ENCODE data around the gene PPP4C. TPM values are rescaled to one million over a fixed set of nuclear protein-coding genes. Genes with fewer than 3 reads are reported as not detected.

The PPP4C gene
- total and polyA plus RNA-seq, 3 experiments from 2014 or later, result 137 to 201 (median 149) TPM

DNA sequence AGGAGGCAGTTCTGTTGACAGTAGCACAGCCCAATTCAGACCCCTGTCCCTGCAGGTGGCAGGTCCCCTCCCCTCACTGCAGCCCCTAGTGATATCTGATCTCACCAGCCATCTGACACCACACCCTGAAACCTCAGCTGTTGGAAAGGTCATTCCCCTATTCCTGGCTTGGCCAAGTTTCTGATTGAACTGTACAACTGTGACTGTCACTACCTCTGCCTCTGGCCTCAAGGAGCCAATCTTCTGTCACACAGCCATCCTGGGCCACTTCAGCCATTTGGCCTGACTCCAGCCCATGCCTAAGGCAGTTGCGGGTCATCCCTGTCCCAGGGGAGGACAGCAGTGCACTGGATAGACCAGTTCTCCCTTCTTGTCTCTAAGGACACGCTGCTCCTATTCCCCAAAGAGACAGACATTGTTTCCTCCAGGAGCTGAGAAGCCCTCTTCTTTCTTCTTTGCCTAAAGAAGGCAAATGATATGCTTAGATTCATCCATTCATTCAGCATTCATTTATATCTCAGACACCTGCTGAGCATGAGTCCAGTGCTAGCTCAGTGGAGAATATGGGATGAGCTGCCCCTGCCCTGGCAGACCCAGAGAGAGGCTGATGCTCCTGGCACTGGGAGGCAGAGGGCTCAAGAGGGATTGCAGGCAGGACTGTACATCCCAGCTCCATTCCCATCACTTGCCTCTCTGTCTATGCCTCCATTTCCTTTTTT is 14.8 kb upstream of the PPP4C start:
- H3K4me3 Mint-ChIP-seq, result peak overlapping the region in 2 of 7 donors; percentile 24 to 65

DNA sequence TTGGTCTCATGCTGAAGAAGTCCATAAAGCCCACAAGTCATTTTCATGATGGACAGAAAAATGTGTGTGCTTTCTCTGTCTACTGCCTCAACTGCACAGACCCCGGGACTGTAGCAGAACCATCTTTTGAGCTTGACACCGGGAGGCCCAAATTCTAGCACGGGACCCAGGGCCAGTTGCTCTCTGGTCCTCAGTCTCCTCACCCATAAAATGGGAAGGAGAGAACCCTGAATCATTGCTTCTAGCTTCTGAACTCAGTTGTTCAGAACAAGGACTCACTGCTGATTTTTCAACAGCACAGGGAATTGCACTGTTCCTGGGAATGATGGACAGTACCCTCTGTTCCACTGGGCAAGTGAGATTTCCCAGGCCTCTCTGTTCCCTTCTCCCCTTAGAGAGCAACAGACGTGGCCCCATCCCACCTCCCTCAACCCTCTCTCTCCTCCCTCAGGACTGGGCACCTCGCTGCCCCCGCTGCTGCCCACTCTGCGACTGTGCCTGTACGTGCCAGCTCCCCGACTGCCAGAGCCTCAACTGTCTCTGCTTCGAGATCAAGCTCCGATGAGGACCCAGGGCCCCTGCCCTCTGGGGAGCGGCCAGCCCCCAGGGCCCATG is 12.4 kb upstream of the PPP4C start:
- H3K4me1 ChIP-seq (ENCODE audit: insufficient read depth, low read length), result peaks cover 29% of the 10 kb centered on the region

More for the DNA sequence above, 14.8 kb upstream of the PPP4C start:
- peaks cover 9% of the 10 kb centered on the region for H3K4me1 ChIP-seq (ENCODE audit: insufficient read depth, low read length)
- no peak overlapping the region for H3K27ac ChIP-seq (ENCODE audit: low read depth, low read length)
- no peaks in the 10 kb centered on the region for H3K36me3 ChIP-seq (ENCODE audit: insufficient read depth, low read length)
- H3K27me3 Mint-ChIP-seq, result peaks cover 0 to 3% of the 10 kb centered on the region in 2 donors
- H3K27ac Mint-ChIP-seq, result peak overlapping the region in 3 of 8 donors; percentile 17 to 63 (median 43)
- H3K4me1 Mint-ChIP-seq, result peaks cover 4 to 10% (median 8%) of the 10 kb centered on the region in 3 donors
- no peaks in the 10 kb centered on the region for H3K27me3 ChIP-seq (ENCODE audit: insufficient read depth, low read length, poor library complexity, severe bottlenecking)
- DNase-seq, result no peak
- POLR2A ChIA-PET, result interaction anchor here (0.6 kb wide), 1 partner anchor 31 kb away, joined by 5 read pairs; the partner anchor contains the start of gene TBX6
- no peak overlapping the region for H3K4me3 ChIP-seq (ENCODE audit: low read length)
- CTCF ChIA-PET, result interaction anchor here (1.1 kb wide), 1 partner anchor 29 kb away, joined by 4 read pairs; no protein-coding TSS in a partner anchor
- no peaks in the 10 kb centered on the region for H3K9me3 ChIP-seq (ENCODE audit: low read length)
- peaks cover 0 to 17% (median 0%) of the 10 kb centered on the region in 3 donors for H3K36me3 Mint-ChIP-seq
- no peaks in the 10 kb centered on the region for H3K9me3 Mint-ChIP-seq

DNA sequence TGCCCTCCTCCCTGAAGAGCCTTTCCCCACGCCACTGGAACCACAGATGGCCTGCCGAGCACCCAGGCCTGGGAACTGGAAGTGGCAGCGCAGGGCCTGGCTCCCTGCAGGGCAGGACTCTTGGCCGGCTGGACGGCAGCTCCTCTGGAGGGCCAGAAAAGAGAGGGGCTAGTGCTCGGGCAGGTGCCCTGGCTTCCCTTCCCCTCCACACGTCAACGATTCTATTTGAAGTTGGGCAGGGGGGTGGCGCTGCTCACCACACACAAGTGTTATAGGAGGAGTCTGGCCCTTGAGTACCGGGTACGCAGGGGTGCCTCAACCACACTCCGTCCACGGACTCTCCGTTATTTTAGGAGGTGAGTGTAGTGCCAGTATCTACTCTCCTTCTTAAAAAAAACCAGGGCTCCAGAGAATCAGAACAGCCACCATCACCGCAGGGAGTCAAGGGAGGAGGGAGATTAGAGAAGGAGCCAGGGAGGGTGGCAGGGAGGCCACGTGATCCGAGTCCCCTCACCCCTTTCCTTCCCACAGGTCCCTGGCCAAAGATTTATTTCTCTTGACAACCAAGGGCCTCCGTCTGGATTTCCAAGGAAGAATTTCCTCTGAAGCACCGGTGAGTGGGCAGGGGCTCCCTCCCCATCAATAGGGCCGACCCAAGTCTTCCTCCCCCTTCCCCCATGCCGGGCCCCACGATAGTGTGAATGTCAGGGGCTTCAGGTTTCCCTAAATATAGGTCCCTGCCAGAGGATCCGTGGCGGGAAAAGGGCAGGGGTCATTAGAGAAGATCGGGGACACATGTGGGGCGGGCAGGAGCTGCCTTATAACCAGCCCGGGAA is 11.7 kb upstream of the PPP4C start:
- peaks cover 24% of the 10 kb centered on the region for H3K36me3 ChIP-seq (ENCODE audit: insufficient read depth, low read length)
- H3K36me3 Mint-ChIP-seq, result peaks cover 3 to 45% (median 8%) of the 10 kb centered on the region in 3 donors

More for the DNA sequence above, 12.4 kb upstream of the PPP4C start:
- Mint-ChIP-seq H3K4me1 (peaks cover 19 to 27% (median 27%) of the 10 kb centered on the region in 3 donors), H3K9me3 (no peaks in the 10 kb centered on the region), H3K36me3 (peaks cover 0 to 38% (median 2%) of the 10 kb centered on the region in 3 donors), H3K27me3 (peaks cover 0 to 3% of the 10 kb centered on the region in 2 donors), H3K27ac (peak overlapping the region; percentile 23 to 99 (median 99)), H3K4me3 (peak overlapping the region in 6 of 7 donors; percentile 97 to 100 (median 99))
- no peak for DNase-seq
- H3K36me3 ChIP-seq (ENCODE audit: insufficient read depth, low read length), result peaks cover 17% of the 10 kb centered on the region
- peak overlapping the region; percentile 91 for H3K27ac ChIP-seq (ENCODE audit: low read depth, low read length)
- ChIA-PET CTCF (interaction anchor here (0.7 to 1.5 kb wide), 9 partner anchors 8 to 372 kb away, joined by 3 to 10 read pairs (median 3); partner anchors contain the start of genes TBX6 and TLCD3B), POLR2A (interaction anchor here (0.5 to 7.1 kb wide), 3 partner anchors 20 to 259 kb away, joined by 3 to 89 read pairs (median 3); partner anchors contain the start of genes TBX6 and YPEL3)
- peak overlapping the region; percentile 85 for H3K4me3 ChIP-seq (ENCODE audit: low read length)
- H3K27me3 ChIP-seq (ENCODE audit: insufficient read depth, low read length, poor library complexity, severe bottlenecking), result no peaks in the 10 kb centered on the region
- H3K9me3 ChIP-seq (ENCODE audit: low read length), result no peaks in the 10 kb centered on the region

DNA sequence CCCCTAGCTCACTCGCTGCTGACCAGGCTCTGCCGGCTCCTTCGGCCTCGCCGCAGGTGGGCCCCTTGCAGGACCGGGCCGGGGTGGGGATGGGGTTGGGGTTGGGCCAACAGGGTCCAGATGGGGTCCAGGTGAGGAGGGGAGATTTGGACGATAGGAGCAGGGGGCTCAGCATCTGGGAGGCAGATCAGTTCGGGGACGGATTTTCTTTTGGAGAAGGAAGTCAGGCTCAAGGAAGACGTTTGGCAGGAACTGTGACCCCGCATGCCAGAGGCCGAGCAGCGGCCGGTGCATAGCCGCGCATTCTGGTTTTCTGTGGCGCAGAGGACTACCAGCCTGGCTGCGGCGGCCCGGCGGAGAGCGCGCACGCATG is 11.1 kb upstream of the PPP4C start:
- H3K4me1 ChIP-seq (ENCODE audit: insufficient read depth, low read length), result peaks cover 41% of the 10 kb centered on the region
- H3K4me3 ChIP-seq (ENCODE audit: low read length), result peak overlapping the region; percentile 85
- peaks cover 29 to 40% (median 35%) of the 10 kb centered on the region in 3 donors for H3K4me1 Mint-ChIP-seq
- peaks cover 3 to 51% (median 8%) of the 10 kb centered on the region in 3 donors for H3K36me3 Mint-ChIP-seq
- H3K27me3 Mint-ChIP-seq, result peaks cover 0 to 3% of the 10 kb centered on the region in 2 donors
- peak overlapping the region; percentile 92 to 99 (median 98) for H3K27ac Mint-ChIP-seq
- no peaks in the 10 kb centered on the region for H3K27me3 ChIP-seq (ENCODE audit: insufficient read depth, low read length, poor library complexity, severe bottlenecking)
- no peaks in the 10 kb centered on the region for H3K9me3 ChIP-seq (ENCODE audit: low read length)
- peaks cover 30% of the 10 kb centered on the region for H3K36me3 ChIP-seq (ENCODE audit: insufficient read depth, low read length)
- peak overlapping the region; percentile 92 to 100 (median 99) for H3K4me3 Mint-ChIP-seq
- ChIA-PET CTCF (interaction anchor here (1.0 to 3.8 kb wide), 6 partner anchors 24 to 120 kb away, joined by 3 to 41 read pairs (median 3); partner anchors contain the start of genes TBX6 and YPEL3), POLR2A (interaction anchor here (0.6 to 7.1 kb wide), 15 partner anchors 8 to 586 kb away, joined by 3 to 89 read pairs (median 11); partner anchors contain the start of genes CORO1A, PPP4C, PRR14 and SEPTIN1)
- H3K27ac ChIP-seq (ENCODE audit: low read depth, low read length), result peak overlapping the region; percentile 91
- H3K9me3 Mint-ChIP-seq, result no peaks in the 10 kb centered on the region
- DNase-seq, result no peak

More for the DNA sequence above, 11.7 kb upstream of the PPP4C start:
- H3K27ac Mint-ChIP-seq, result peak overlapping the region; percentile 92 to 99 (median 99)
- H3K27me3 ChIP-seq (ENCODE audit: insufficient read depth, low read length, poor library complexity, severe bottlenecking), result no peaks in the 10 kb centered on the region
- peaks cover 0 to 3% of the 10 kb centered on the region in 2 donors for H3K27me3 Mint-ChIP-seq
- no peaks in the 10 kb centered on the region for H3K9me3 Mint-ChIP-seq
- H3K4me1 Mint-ChIP-seq, result peaks cover 25 to 34% (median 34%) of the 10 kb centered on the region in 3 donors
- H3K4me3 ChIP-seq (ENCODE audit: low read length), result peak overlapping the region; percentile 85
- H3K4me3 Mint-ChIP-seq, result peak overlapping the region; percentile 92 to 100 (median 99)
- POLR2A ChIA-PET, result interaction anchor here (0.6 to 7.1 kb wide), 10 partner anchors 9 to 354 kb away, joined by 3 to 89 read pairs (median 14); partner anchors contain the start of genes CORO1A, PPP4C, TBX6 and YPEL3
- peak; percentile 35 to 83 (median 54) for DNase-seq
- CTCF ChIA-PET, result interaction anchor here (0.7 to 1.5 kb wide), 11 partner anchors 9 to 373 kb away, joined by 3 to 10 read pairs (median 3); partner anchors contain the start of genes TBX6 and TLCD3B
- peak overlapping the region; percentile 91 for H3K27ac ChIP-seq (ENCODE audit: low read depth, low read length)
- peaks cover 36% of the 10 kb centered on the region for H3K4me1 ChIP-seq (ENCODE audit: insufficient read depth, low read length)
- no peaks in the 10 kb centered on the region for H3K9me3 ChIP-seq (ENCODE audit: low read length)

DNA sequence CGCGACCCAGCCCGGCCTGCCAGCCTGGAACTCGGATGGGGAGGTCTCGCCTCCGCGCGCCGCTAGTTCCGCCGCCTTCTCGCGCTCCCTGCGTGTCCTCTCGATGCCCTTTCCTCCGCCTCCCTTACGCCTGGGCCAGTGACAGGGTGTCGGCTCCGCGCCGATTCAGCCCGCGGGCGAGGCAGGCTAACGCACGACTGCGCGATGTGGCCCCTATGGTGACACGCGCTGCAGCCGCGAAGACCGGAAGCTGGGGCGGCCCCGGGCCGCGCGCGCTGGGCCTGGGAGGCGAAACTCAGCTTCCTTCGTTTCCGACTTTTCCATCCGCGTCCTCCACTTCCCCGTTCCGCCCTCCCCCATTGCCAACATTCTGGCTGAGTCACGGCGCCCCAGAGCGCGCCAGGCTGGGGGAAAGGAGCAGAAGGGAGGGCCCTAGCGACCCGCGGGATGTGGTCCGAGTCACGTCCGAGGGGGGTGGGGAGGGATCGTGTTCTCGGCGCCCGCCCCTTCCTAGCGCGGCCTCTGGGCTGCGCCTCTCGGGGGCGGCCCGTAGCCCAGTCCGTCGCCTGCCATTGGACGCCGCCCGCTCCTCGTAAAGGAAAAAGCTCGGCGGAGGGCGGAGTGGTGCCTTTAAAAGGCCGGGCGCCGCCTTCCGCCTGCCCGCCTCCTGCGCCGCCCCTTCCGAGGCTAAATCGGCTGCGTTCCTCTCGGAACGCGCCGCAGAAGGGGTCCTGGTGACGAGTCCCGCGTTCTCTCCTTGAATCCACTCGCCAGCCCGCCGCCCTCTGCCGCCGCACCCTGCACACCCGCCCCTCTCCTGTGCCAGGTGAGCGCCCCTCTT is 10.5 kb upstream of the PPP4C start, which contains the start of gene ALDOA:
Gene ALDOA (plus strand): TSS at position 659 of the 841 bp plus-strand sequence. CDS start 1,138 bp downstream, outside the sequence.
- no peaks in the 10 kb centered on the region for H3K9me3 Mint-ChIP-seq

DNA sequence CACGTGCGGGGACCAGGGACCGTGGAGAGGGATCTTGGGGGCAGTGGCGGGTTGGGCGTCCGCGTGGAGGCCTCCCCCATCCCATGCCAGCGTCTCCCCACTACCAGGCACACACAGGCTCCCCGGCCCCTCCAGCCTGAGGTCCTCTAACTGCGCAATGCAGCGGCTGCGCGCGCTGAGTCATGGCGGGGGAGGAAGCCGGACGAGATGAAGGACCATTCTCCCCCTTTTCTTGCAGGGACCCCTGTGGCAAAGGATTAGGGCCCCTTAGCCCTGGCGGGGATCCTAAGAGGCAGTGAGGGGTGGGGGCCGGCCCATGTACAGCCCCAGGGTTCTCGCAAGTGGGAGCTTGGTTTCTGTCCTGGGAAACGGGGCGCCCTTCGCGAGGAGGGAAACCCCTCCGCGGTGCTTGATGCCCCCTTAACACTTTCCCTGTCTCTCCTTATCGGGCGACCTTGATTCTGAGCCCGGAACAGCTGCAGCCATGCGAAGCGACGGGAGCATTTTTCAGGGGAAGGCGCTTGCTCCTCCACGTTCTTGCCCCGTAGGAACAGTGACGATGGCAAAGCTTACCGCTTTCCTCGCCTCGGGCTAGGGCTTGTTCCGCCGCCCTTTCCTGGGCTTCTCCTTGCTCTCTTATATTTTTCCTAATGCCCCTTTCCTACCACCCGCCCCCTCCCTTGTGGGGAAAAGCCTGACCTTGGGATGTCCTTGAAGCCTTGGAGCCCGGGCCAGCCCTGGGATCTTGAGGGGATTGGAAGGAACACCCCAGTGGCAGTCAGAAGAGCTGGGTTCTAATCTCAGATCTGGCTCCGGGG is 9.6 kb upstream of the PPP4C start:
- POLR2A ChIA-PET, result interaction anchor here (0.5 to 7.1 kb wide), 23 partner anchors 10 to 592 kb away, joined by 3 to 89 read pairs (median 5); partner anchors contain the start of genes CORO1A, DCTPP1, FBRS and PPP4C
- peak overlapping the region; percentile 86 to 99 (median 97) for H3K27ac Mint-ChIP-seq
- no peaks in the 10 kb centered on the region for H3K27me3 ChIP-seq (ENCODE audit: insufficient read depth, low read length, poor library complexity, severe bottlenecking)
- CTCF ChIA-PET, result interaction anchor here (0.7 to 3.8 kb wide), 7 partner anchors 9 to 344 kb away, joined by 3 to 41 read pairs (median 4); partner anchors contain the start of genes TBX6 and YPEL3
- DNase-seq, result peak in 1 of 5 donors; percentile 21
- H3K4me3 ChIP-seq (ENCODE audit: low read length), result peak overlapping the region; percentile 85
- no peaks in the 10 kb centered on the region for H3K9me3 ChIP-seq (ENCODE audit: low read length)
- H3K27ac ChIP-seq (ENCODE audit: low read depth, low read length), result peak overlapping the region; percentile 91
- no peaks in the 10 kb centered on the region for H3K9me3 Mint-ChIP-seq
- H3K36me3 ChIP-seq (ENCODE audit: insufficient read depth, low read length), result peaks cover 43% of the 10 kb centered on the region
- H3K27me3 Mint-ChIP-seq, result peaks cover 0 to 3% of the 10 kb centered on the region in 2 donors
- peaks cover 45% of the 10 kb centered on the region for H3K4me1 ChIP-seq (ENCODE audit: insufficient read depth, low read length)
- peaks cover 3 to 65% (median 8%) of the 10 kb centered on the region in 3 donors for H3K36me3 Mint-ChIP-seq
- H3K4me3 Mint-ChIP-seq, result peak overlapping the region; percentile 92 to 100 (median 99)
- peaks cover 34 to 49% (median 35%) of the 10 kb centered on the region in 3 donors for H3K4me1 Mint-ChIP-seq

More for the DNA sequence above, 10.5 kb upstream of the PPP4C start, which contains the start of gene ALDOA:
- peak within 1 kb of the TSS; percentile 85 for H3K4me3 ChIP-seq (ENCODE audit: low read length)
- peak; percentile 91 to 95 (median 92) for DNase-seq
- ChIA-PET POLR2A (interaction anchor here (0.6 to 7.1 kb wide), 27 partner anchors 8 to 593 kb away, joined by 3 to 89 read pairs (median 5); partner anchors contain the start of genes CORO1A, DCTPP1, FBRS and PPP4C), CTCF (interaction anchor here (1.0 to 3.8 kb wide), 8 partner anchors 10 to 120 kb away, joined by 3 to 41 read pairs (median 3); partner anchors contain the start of genes TBX6 and YPEL3)
- peaks cover 44% of the 10 kb centered on the region for H3K4me1 ChIP-seq (ENCODE audit: insufficient read depth, low read length)
- Mint-ChIP-seq H3K27me3 (peaks cover 0 to 3% of the 10 kb centered on the region in 2 donors), H3K4me1 (peaks cover 32 to 45% (median 35%) of the 10 kb centered on the region in 3 donors), H3K4me3 (peak within 1 kb of the TSS; percentile 92 to 100 (median 99)), H3K36me3 (peaks cover 3 to 57% (median 8%) of the 10 kb centered on the region in 3 donors), H3K27ac (peak within 1 kb of the TSS; percentile 92 to 99 (median 97))
- H3K27ac ChIP-seq (ENCODE audit: low read depth, low read length), result peak within 1 kb of the TSS; percentile 91
- no peaks in the 10 kb centered on the region for H3K27me3 ChIP-seq (ENCODE audit: insufficient read depth, low read length, poor library complexity, severe bottlenecking)
- H3K9me3 ChIP-seq (ENCODE audit: low read length), result no peaks in the 10 kb centered on the region
- peaks cover 36% of the 10 kb centered on the region for H3K36me3 ChIP-seq (ENCODE audit: insufficient read depth, low read length)

All from CD8-positive, alpha-beta memory T cell (primary cell).